GM18508 (cell line): ENCODE measurements around the gene ROPN1B.

Experiments
- ATAC-seq: cut with Tn5 transposase; IDR thresholded peaks from one replicate; pipeline ENCODE4 v1.9.1; 2021; ENCODE audit warnings: moderate number of reproducible peaks; ENCODE audit not compliant: insufficient read depth, unreplicated experiment

ROPN1B gene

GRCh38 chr3:126026277-126026751 lies 57.3 kb downstream of the ROPN1B start:
- ATAC-seq = no peak

- ATAC-seq = no peak
These were observed 57.8 kb downstream of the ROPN1B start for GRCh38 chr3:126026761-126027160.

GRCh38 chr3:126028096-126028495 lies 59.1 kb downstream of the ROPN1B start:
- ATAC-seq = no peak

GRCh38 chr3:126029241-126029640 lies 60.3 kb downstream of the ROPN1B start:
- no peak for ATAC-seq

GRCh38 chr3:126030455-126030854 lies 61.5 kb downstream of the ROPN1B start:
- ATAC-seq = no peak

- ATAC-seq = no peak
These were observed 63.0 kb downstream of the ROPN1B start for GRCh38 chr3:126031981-126032471.
